Measurements from ENCODE around the gene FAP.

DNA sequence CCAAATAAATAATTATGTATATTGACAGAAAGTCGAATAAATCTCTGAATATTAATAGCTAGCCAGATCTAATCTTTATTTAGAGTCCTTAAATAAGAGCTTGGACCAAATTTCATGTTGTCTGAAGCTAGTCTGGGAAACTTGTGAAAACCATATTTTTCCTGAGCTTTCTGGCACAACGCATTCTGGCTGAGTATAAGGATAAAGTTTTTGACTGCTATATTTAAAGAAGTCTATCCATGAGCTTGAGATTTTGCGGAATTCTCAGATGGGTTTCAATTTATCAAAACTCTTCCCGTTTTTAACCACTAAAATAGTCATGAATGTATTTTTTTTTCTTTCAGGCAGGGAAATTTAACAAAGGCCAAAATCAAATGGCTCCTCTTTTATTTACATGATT lies 23.8 kb downstream of the FAP start:
- TF ChIP-seq ZNF565 (CRISPR knock-in tag; conservative IDR thresholded peaks at IDR 0.05; ENCODE audit: low read depth) (no peak), ZFP3 (CRISPR knock-in tag; IDR thresholded peaks at IDR 0.05) (no peak), OSR1 (CRISPR knock-in tag; IDR thresholded peaks at IDR 0.05) (no peak)
- TF ChIP-seq, protein P1, sequence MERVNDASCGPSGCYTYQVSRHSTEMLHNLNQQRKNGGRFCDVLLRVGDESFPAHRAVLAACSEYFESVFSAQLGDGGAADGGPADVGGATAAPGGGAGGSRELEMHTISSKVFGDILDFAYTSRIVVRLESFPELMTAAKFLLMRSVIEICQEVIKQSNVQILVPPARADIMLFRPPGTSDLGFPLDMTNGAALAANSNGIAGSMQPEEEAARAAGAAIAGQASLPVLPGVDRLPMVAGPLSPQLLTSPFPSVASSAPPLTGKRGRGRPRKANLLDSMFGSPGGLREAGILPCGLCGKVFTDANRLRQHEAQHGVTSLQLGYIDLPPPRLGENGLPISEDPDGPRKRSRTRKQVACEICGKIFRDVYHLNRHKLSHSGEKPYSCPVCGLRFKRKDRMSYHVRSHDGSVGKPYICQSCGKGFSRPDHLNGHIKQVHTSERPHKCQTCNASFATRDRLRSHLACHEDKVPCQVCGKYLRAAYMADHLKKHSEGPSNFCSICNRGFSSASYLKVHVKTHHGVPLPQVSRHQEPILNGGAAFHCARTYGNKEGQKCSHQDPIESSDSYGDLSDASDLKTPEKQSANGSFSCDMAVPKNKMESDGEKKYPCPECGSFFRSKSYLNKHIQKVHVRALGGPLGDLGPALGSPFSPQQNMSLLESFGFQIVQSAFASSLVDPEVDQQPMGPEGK (CRISPR knock-in tag; IDR thresholded peaks at IDR 0.05; ENCODE audit: borderline replicate concordance) = no peak

Measured in SK-N-SH treated with all-trans-retinoic acid at 6 μM for 48 hours (cell line).